ENCODE measurements around the gene AP4M1.

DNA sequence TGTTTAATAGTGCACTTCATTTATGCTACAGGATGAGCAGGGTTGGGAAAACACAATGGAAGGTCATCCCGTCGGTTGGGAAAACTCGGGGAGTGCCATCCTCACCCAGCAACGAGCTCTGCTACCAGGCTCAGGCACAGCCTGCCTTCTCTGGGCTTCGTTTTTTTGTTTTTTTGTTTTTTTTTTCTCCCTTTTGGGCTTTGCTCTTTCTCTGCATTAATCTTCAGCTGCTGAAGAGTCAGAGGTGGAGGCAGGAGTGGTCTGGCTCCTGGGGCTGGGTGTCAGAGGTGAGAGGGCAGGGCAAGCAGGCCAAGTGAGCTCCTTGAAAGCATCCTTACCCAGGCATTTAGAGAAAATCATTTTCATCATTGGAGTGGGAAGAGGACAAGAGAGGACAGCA, 31.5 kb upstream of the AP4M1 start:
- TF ChIP-seq CTCF (IDR thresholded peaks at IDR 0.05) (no peak), ZFX (IDR thresholded peaks at IDR 0.05; ENCODE audit: borderline replicate concordance) (no peak)
